ENCODE results near the gene LRIG3. TPM values are rescaled to one million over a fixed set of nuclear protein-coding genes. Genes with fewer than 3 reads are reported as not detected.

The LRIG3 gene
- total and polyA plus RNA-seq, 2 of the 4 experiments (the other 2 are of a cell fraction): 26.4 to 71.2 TPM

DNA sequence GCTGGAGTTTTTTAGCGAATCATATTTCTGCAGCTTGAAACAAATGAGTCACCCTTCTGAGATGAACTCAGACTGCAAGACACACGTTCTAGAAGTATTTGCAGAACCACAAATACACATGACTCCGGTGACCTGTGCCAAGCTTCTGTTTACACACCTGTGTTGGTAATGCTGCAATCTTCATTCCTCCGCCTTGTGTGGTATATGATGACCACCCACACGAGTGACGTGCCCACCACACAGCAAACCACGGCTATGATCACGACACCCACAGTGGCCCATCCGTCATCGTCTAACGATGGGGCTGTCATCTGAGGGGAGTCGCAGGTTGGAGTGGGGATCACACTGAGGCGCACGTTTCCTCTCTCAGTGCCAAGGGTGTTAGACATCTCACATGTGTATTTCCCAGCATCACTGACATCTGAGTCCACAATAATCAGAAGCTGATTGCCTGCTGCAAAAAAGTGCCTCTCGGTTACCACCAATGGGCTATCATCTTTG lies 43.0 kb downstream of the LRIG3 start (continued):
- peak; percentile 62 for TF ChIP-seq MXI1 (IDR thresholded peaks at IDR 0.05; ENCODE audit: borderline replicate concordance, low read depth, low read length)

DNA sequence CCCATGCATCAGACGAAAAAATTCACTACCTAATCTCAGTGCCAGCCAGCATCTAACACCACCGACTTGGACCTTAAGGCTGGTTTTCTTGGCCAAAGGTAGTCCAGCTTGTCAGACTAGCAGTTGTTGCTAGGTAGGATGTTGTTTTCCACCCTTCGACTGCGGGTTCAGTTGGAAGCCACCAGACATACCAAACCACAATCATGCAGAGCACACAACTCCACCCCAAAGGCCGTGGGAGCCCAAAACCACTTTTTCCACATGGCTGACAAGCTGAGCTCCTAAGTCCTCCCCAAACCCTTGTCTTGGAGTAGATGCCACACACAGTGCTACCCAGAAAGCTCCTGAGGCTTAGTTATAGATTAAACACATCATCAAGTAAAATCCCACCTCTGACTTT lies 46.8 kb downstream of the LRIG3 start:
- ChIA-PET POLR2A (ENCODE audit: unreplicated experiment) (no interaction called here), CTCF (interaction anchor here (0.9 kb wide), 1 partner anchor 206 kb away, joined by 3 read pairs; no protein-coding TSS in a partner anchor)
- peaks cover 3% of the 10 kb centered on the region; the same call in 1 of the 2 replicates for H3K4me1 ChIP-seq (ENCODE audit: control insufficient read depth, insufficient read depth, low read length)
- TF ChIP-seq CEBPB (IDR thresholded peaks at IDR 0.05; ENCODE audit: low read depth, low read length): no peak
- no peak for TF ChIP-seq USF2 (IDR thresholded peaks at IDR 0.05; ENCODE audit: low read depth, low read length)
- TF ChIP-seq CHD1 (IDR thresholded peaks at IDR 0.05; ENCODE audit: low read depth, low read length): no peak
- TF ChIP-seq SMC3 (IDR thresholded peaks at IDR 0.05; ENCODE audit: low read depth, low read length): no peak
- no peak overlapping the region for H3K9ac ChIP-seq (ENCODE audit: low read depth, low read length)
- in situ Hi-C loops (cut with MboI; ENCODE audit: low sequenced_read_pairs): loop anchor here (10.0 kb wide), 1 partner anchor 509 kb away; no protein-coding TSS in a partner anchor
- no peak overlapping the region for H4K91ac ChIP-seq (ENCODE audit: insufficient read depth, low read depth, low read length)
- no peak overlapping the region for H4K5ac ChIP-seq (ENCODE audit: low read depth, low read length)
- H3K27ac ChIP-seq (ENCODE audit: insufficient read depth, low read length): no peak overlapping the region
- no peak overlapping the region for H2BK15ac ChIP-seq (ENCODE audit: low read depth, low read length)
- no peaks in the 10 kb centered on the region for H3K27me3 ChIP-seq (ENCODE audit: control insufficient read depth, insufficient read depth, low read length)
- no peak overlapping the region for H4K8ac ChIP-seq (ENCODE audit: low read depth in 2 of 2, low read length in 2 of 2)
- H3K56ac ChIP-seq (ENCODE audit: extremely low read depth, insufficient read depth, low read length): no peak overlapping the region
- H4K20me1 ChIP-seq (ENCODE audit: insufficient read depth, low read length): peaks cover 5% of the 10 kb centered on the region
- no peak overlapping the region for H3K14ac ChIP-seq (replicated peaks; ENCODE audit: low read depth, low read length)
- H3K36me3 ChIP-seq (ENCODE audit: control insufficient read depth, insufficient read depth, low read length): peaks cover 54% of the 10 kb centered on the region
- H2AK9ac ChIP-seq (replicated peaks; ENCODE audit: low read depth, low read length, poor library complexity): no peak overlapping the region
- no peak overlapping the region for H2AFZ ChIP-seq (replicated peaks; ENCODE audit: low read length, poor library complexity)
- H2BK120ac ChIP-seq (ENCODE audit: low read depth, low read length): no peak overlapping the region
- DNase-seq: no peak
- H3K4me2 ChIP-seq (ENCODE audit: low read depth, low read length): no peak overlapping the region
- no peak overlapping the region for H2BK20ac ChIP-seq (ENCODE audit: low read depth, low read length)
- intact Hi-C loops (cut with micrococcal nuclease): no loop called here
- no peak overlapping the region for H2BK5ac ChIP-seq (ENCODE audit: low read depth, low read length, poor library complexity, severe bottlenecking)
- ATAC-seq (ENCODE audit: low read depth): no peak
- H3K9me1 ChIP-seq (ENCODE audit: insufficient read depth, low read length): peaks cover 14% of the 10 kb centered on the region
- no peak overlapping the region for H3K4me3 ChIP-seq (ENCODE audit: insufficient read depth, low read depth, low read length)
- no peak overlapping the region for H2AK5ac ChIP-seq (ENCODE audit: low read depth, low read length)
- H3K9me3 ChIP-seq (ENCODE audit: control insufficient read depth, insufficient read depth, low read length): no peaks in the 10 kb centered on the region
- no peak overlapping the region for H3K18ac ChIP-seq (ENCODE audit: low read depth, low read length)
- no peak overlapping the region for H3K4ac ChIP-seq (ENCODE audit: low read depth, low read length)
- WGBS, 2 experiments (ENCODE audit: extremely low coverage in 2 of 2, insufficient read length in 1 of 2): no CpG with 5 or more reads among the region's 5 CpGs
- H3K79me1 ChIP-seq (ENCODE audit: low read depth in 1 of 2, low read length in 2 of 2): peaks cover 14 to 15% of the 10 kb centered on the region in 2 experiments; a peak in 3 of 4 replicates
- no peak overlapping the region for H3K23ac ChIP-seq (ENCODE audit: low read depth, low read length)
- dilution Hi-C loops (cut with HindIII; ENCODE audit: low sequenced_read_pairs, unreplicated experiment): no loop called here
- no TSS peak for BruUV-seq (replicated peaks)
